ENCODE results near the gene BRD9. TPM values are rescaled to one million over a fixed set of nuclear protein-coding genes. Genes with fewer than 3 reads are reported as not detected.

Gene BRD9
- total RNA-seq, 1 donor from 2014 or later: 60.5 TPM

DNA sequence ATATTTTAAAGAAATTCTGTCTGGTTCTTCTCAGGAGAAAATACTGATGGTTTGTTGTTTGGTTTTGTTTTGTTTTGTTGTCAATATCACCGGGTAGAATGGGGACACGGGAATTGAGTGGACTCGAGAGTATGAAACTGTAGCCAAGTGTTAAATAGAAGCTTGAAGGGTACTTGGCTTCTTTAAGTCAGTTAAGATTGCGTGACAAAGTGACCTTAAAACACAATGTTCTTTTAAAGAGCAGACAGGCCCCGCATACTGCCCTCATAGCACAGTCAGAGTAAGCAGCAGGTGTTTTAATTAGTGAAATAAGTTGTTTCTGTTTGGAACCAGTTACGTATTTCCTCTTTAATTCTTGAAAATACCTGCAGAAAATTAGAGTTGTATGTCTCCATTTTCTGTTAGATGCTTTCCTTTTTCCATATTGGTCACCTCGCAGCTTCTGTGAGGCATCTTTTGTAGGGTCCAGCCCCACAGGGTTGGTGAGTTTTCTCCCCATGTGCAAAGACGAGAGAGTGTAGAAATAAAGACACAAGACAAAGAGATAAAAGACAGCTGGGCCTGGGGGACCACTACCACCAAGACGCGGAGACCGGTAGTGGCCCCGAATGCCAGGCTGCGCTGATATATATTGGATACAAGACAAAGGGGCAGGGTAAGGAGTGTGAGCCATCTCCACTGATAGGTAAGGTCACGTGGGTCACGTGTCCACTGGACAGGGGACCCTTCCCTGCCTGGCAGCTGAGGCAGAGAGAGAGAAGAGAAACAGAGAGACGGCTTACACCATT lies 9.7 kb upstream of the BRD9 start:
- no peak for DNase-seq (ENCODE audit: low spot score in 2 of 2, unreplicated experiment in 2 of 2)
- no peak for TF ChIP-seq CTCF (IDR thresholded peaks at IDR 0.05; ENCODE audit: unreplicated experiment)
- no peaks in the 10 kb centered on the region for H3K27me3 Mint-ChIP-seq (ENCODE audit: low read depth)
- H3K36me3 Mint-ChIP-seq: peaks cover 3% of the 10 kb centered on the region
- no peak overlapping the region for H3K27ac Mint-ChIP-seq
- no peaks in the 10 kb centered on the region for H3K4me1 Mint-ChIP-seq
- H3K9me3 Mint-ChIP-seq: no peaks in the 10 kb centered on the region
- H3K4me3 Mint-ChIP-seq: no peak overlapping the region

- Mint-ChIP-seq H3K36me3 (peaks cover 3% of the 10 kb centered on the region), H3K27me3 (ENCODE audit: low read depth) (no peaks in the 10 kb centered on the region), H3K4me1 (no peaks in the 10 kb centered on the region), H3K4me3 (no peak overlapping the region), H3K27ac (no peak overlapping the region), H3K9me3 (no peaks in the 10 kb centered on the region)
- DNase-seq (ENCODE audit: low spot score in 2 of 2, unreplicated experiment in 2 of 2): no peak
- no peak for TF ChIP-seq CTCF (IDR thresholded peaks at IDR 0.05; ENCODE audit: unreplicated experiment)
Measured at GRCh38 chr5:900781-901180, 8.2 kb upstream of the BRD9 start.

DNA sequence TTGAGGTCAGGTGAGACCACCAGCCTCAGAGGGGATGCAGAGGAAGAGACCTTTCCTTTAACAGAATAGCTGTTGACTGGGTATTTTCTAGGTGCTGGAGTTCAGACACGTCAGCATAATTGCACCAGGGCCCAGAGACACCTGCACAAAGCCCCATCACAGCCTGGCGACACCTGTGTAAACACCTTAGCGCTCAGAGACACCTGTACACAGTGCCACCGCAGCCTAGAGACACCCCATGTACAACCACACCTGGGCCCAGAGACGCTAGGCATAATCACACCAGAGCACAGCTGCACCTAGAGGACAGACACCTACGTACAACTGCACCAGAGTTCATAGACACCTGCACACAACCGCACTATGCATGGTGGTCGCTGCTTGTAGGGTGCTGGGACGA lies 1.1 kb upstream of the BRD9 start:
- Mint-ChIP-seq H3K36me3 (peaks cover 6% of the 10 kb centered on the region), H3K27ac (no peak overlapping the region), H3K27me3 (ENCODE audit: low read depth) (no peaks in the 10 kb centered on the region), H3K4me3 (peak overlapping the region; percentile 67), H3K4me1 (peaks cover 23% of the 10 kb centered on the region), H3K9me3 (no peaks in the 10 kb centered on the region)
- DNase-seq (ENCODE audit: low spot score in 2 of 2, unreplicated experiment in 2 of 2): no peak
- TF ChIP-seq CTCF (IDR thresholded peaks at IDR 0.05; ENCODE audit: unreplicated experiment): no peak

- no peaks in the 10 kb centered on the region for H3K27me3 Mint-ChIP-seq (ENCODE audit: low read depth)
- no peaks in the 10 kb centered on the region for H3K9me3 Mint-ChIP-seq
- peak overlapping the region; percentile 67 for H3K4me3 Mint-ChIP-seq
- TF ChIP-seq CTCF (IDR thresholded peaks at IDR 0.05; ENCODE audit: unreplicated experiment): no peak
- DNase-seq (ENCODE audit: low spot score in 2 of 2, unreplicated experiment in 2 of 2): no peak
- H3K36me3 Mint-ChIP-seq: peaks cover 12% of the 10 kb centered on the region
- H3K27ac Mint-ChIP-seq: no peak overlapping the region
- H3K4me1 Mint-ChIP-seq: peaks cover 23% of the 10 kb centered on the region
Measured at GRCh38 chr5:893137-893506, 521 bp upstream of the BRD9 start.

- peak in 1 of 2 experiments; percentile 46 for DNase-seq (ENCODE audit: low spot score in 2 of 2, unreplicated experiment in 2 of 2)
- H3K4me1 Mint-ChIP-seq: peaks cover 23% of the 10 kb centered on the region
- no peaks in the 10 kb centered on the region for H3K27me3 Mint-ChIP-seq (ENCODE audit: low read depth)
- peak overlapping the region; percentile 89 for H3K4me3 Mint-ChIP-seq
- TF ChIP-seq CTCF (IDR thresholded peaks at IDR 0.05; ENCODE audit: unreplicated experiment): no peak
- peaks cover 19% of the 10 kb centered on the region for H3K36me3 Mint-ChIP-seq
- H3K9me3 Mint-ChIP-seq: no peaks in the 10 kb centered on the region
- H3K27ac Mint-ChIP-seq: peak overlapping the region; percentile 93
Measured at GRCh38 chr5:891837-892393, 686 bp downstream of the BRD9 start.

All from mesothelial cell of epicardium (in vitro differentiated cells).